ENCODE measurements around the gene MYLK. TPM values are rescaled to one million over a fixed set of nuclear protein-coding genes. Genes with fewer than 3 reads are reported as not detected.

The MYLK gene
- total RNA-seq, 1 donor from 2014 or later, result 2.6 TPM

GRCh38 chr3:123755501-123755900, 128.6 kb downstream of the MYLK start:
- TF ChIP-seq CTCF (IDR thresholded peaks at IDR 0.05; ENCODE audit: insufficient read depth, low read length, severe bottlenecking), result no peak
- FAIRE-seq, result no peak
- H3K4me3 ChIP-seq (ENCODE audit: low read depth, low read length), result no peak overlapping the region
- no peak for DNase-seq (ENCODE audit: low read depth)
- H3K27me3 ChIP-seq (ENCODE audit: control insufficient read depth, insufficient read depth, low read length), result no peaks in the 10 kb centered on the region
- no peaks in the 10 kb centered on the region for H3K36me3 ChIP-seq (ENCODE audit: control insufficient read depth, insufficient read depth, low read length)

GRCh38 chr3:123755085-123755484, 129.0 kb downstream of the MYLK start:
- Histone ChIP-seq H3K4me3 (ENCODE audit: low read depth, low read length) (no peak overlapping the region), H3K27me3 (ENCODE audit: control insufficient read depth, insufficient read depth, low read length) (no peaks in the 10 kb centered on the region), H3K36me3 (ENCODE audit: control insufficient read depth, insufficient read depth, low read length) (no peaks in the 10 kb centered on the region)
- FAIRE-seq (no peak), DNase-seq (ENCODE audit: low read depth) (no peak)
- no peak for TF ChIP-seq CTCF (IDR thresholded peaks at IDR 0.05; ENCODE audit: insufficient read depth, low read length, severe bottlenecking)

- no peak for TF ChIP-seq CTCF (IDR thresholded peaks at IDR 0.05; ENCODE audit: insufficient read depth, low read length, severe bottlenecking)
- no peak for FAIRE-seq
- H3K36me3 ChIP-seq (ENCODE audit: control insufficient read depth, insufficient read depth, low read length), result no peaks in the 10 kb centered on the region
These were observed 130.8 kb downstream of the MYLK start for GRCh38 chr3:123753286-123753685.

GRCh38 chr3:123752228-123752627, 131.9 kb downstream of the MYLK start:
- FAIRE-seq (no peak), DNase-seq (ENCODE audit: low read depth) (no peak)
- H3K27me3 ChIP-seq (ENCODE audit: control insufficient read depth, insufficient read depth, low read length), result no peaks in the 10 kb centered on the region
- TF ChIP-seq CTCF (IDR thresholded peaks at IDR 0.05; ENCODE audit: insufficient read depth, low read length, severe bottlenecking), result no peak
- H3K36me3 ChIP-seq (ENCODE audit: control insufficient read depth, insufficient read depth, low read length), result no peaks in the 10 kb centered on the region
- no peak overlapping the region for H3K4me3 ChIP-seq (ENCODE audit: low read depth, low read length)

More at GRCh38 chr3:123753286-123753685, 130.8 kb downstream of the MYLK start:
- no peak for DNase-seq (ENCODE audit: low read depth)
- no peak overlapping the region for H3K4me3 ChIP-seq (ENCODE audit: low read depth, low read length)
- H3K27me3 ChIP-seq (ENCODE audit: control insufficient read depth, insufficient read depth, low read length), result no peaks in the 10 kb centered on the region

- no peak for TF ChIP-seq CTCF (IDR thresholded peaks at IDR 0.05; ENCODE audit: insufficient read depth, low read length, severe bottlenecking)
- H3K36me3 ChIP-seq (ENCODE audit: control insufficient read depth, insufficient read depth, low read length), result no peaks in the 10 kb centered on the region
- no peak for FAIRE-seq
These were observed 132.7 kb downstream of the MYLK start for GRCh38 chr3:123751433-123751832.

GRCh38 chr3:123750659-123751420, 133.3 kb downstream of the MYLK start:
- FAIRE-seq (no peak), DNase-seq (ENCODE audit: low read depth) (peak; percentile 31)
- no peak overlapping the region for H3K4me3 ChIP-seq (ENCODE audit: low read depth, low read length)
- no peak for TF ChIP-seq CTCF (IDR thresholded peaks at IDR 0.05; ENCODE audit: insufficient read depth, low read length, severe bottlenecking)
- no peaks in the 10 kb centered on the region for H3K27me3 ChIP-seq (ENCODE audit: control insufficient read depth, insufficient read depth, low read length)
- no peaks in the 10 kb centered on the region for H3K36me3 ChIP-seq (ENCODE audit: control insufficient read depth, insufficient read depth, low read length)

More at GRCh38 chr3:123751433-123751832, 132.7 kb downstream of the MYLK start:
- no peak overlapping the region for H3K4me3 ChIP-seq (ENCODE audit: low read depth, low read length)
- DNase-seq (ENCODE audit: low read depth), result no peak
- H3K27me3 ChIP-seq (ENCODE audit: control insufficient read depth, insufficient read depth, low read length), result no peaks in the 10 kb centered on the region

Measured in bronchial epithelial cell (primary cell).